Left ventricle myocardium inferior (tissue), 1 donor: ENCODE results near the gene SYNE1. TPM values are rescaled to one million over a fixed set of nuclear protein-coding genes. Genes with fewer than 3 reads are reported as not detected.
"Not testable (repeated sequence)": the region's sequence is repeated elsewhere in the genome, so short reads cannot be mapped to it uniquely, and the experiment has no call there.

Experiments used
- DNase-seq: peaks from one replicate; pipeline ENCODE4 v3.0.0-alpha.2; 2020
- H3K27ac ChIP-seq: fragments of 200-600 bp; replicated peaks from 2 replicates; pipeline ENCODE4 v1.8.0; 2021
- H3K27me3 ChIP-seq: fragments of 200-600 bp; 2 replicates; pipeline ENCODE4 v1.8.0; 2021; ENCODE audit warnings: low read depth
- H3K36me3 ChIP-seq: fragments of 200-600 bp; 2 replicates; pipeline ENCODE4 v1.8.0; 2021
- H3K4me1 ChIP-seq: fragments of 200-600 bp; 2 replicates; pipeline ENCODE4 v1.8.0; 2021
- H3K4me3 ChIP-seq: fragments of 200-600 bp; 2 replicates; pipeline ENCODE4 v1.8.0; 2021; ENCODE audit warnings: mild to moderate bottlenecking, moderate library complexity
- H3K9me3 ChIP-seq: fragments of 200-600 bp; replicated peaks from 2 replicates; pipeline ENCODE4 v1.8.0; 2021
- intact Hi-C: fragments of 100-400 bp; cut with micrococcal nuclease; formaldehyde crosslinking; loops from one replicate; pipeline ENCODE4 v1.11.0; 2022
- total RNA-seq: library from RNA; stranded (reverse); fragmentation: NEBNext Ultra II Directional; extraction: Animal tissue kit (Norgen Biotek cat#: 25700); gene quantifications from one replicate; pipeline ENCODE4 v1.2.1, GENCODE V29; 2021
- TF ChIP-seq, protein P1 (sequence below): fragments of 200-600 bp; IDR thresholded peaks from 2 replicates; pipeline ENCODE4 v1.8.0; 2021; ENCODE audit warnings: antibody characterized with exemption, mild to moderate bottlenecking, borderline replicate concordance
- donor health status: DM: no; HTN: yes; CAD: no; lungs with severe emphysema.

The SYNE1 gene
- total RNA-seq, 1 donor from 2014 or later: 105 TPM

DNA sequence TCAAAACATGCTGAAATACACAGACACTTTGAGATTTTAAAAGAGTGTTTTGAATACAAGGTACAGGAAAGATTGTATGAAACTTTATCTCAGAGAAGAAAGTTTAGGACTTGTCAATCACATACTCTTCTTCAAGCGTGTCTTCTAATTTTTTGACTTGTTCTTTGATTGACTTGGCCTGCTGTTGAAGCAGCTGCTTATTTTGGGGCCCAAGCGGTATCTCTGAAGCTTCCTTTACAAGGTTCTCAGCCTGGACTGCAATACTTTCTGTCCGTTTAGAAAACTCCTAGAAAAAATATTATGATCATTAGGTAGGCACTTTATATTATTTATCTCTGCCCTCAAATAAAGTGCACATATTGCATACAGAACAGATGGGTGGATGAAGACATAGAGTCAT lies 201.3 kb downstream of the SYNE1 start:
- no peaks in the 10 kb centered on the region for H3K4me1 ChIP-seq
- intact Hi-C loops: no loop called here
- no peak overlapping the region for H3K4me3 ChIP-seq
- H3K36me3 ChIP-seq: no peaks in the 10 kb centered on the region
- no peaks in the 10 kb centered on the region for H3K9me3 ChIP-seq
- H3K27ac ChIP-seq: no peak overlapping the region
- TF ChIP-seq, protein P1, sequence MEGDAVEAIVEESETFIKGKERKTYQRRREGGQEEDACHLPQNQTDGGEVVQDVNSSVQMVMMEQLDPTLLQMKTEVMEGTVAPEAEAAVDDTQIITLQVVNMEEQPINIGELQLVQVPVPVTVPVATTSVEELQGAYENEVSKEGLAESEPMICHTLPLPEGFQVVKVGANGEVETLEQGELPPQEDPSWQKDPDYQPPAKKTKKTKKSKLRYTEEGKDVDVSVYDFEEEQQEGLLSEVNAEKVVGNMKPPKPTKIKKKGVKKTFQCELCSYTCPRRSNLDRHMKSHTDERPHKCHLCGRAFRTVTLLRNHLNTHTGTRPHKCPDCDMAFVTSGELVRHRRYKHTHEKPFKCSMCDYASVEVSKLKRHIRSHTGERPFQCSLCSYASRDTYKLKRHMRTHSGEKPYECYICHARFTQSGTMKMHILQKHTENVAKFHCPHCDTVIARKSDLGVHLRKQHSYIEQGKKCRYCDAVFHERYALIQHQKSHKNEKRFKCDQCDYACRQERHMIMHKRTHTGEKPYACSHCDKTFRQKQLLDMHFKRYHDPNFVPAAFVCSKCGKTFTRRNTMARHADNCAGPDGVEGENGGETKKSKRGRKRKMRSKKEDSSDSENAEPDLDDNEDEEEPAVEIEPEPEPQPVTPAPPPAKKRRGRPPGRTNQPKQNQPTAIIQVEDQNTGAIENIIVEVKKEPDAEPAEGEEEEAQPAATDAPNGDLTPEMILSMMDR: no peak
- no peaks in the 10 kb centered on the region for H3K27me3 ChIP-seq
- DNase-seq: no peak

DNA sequence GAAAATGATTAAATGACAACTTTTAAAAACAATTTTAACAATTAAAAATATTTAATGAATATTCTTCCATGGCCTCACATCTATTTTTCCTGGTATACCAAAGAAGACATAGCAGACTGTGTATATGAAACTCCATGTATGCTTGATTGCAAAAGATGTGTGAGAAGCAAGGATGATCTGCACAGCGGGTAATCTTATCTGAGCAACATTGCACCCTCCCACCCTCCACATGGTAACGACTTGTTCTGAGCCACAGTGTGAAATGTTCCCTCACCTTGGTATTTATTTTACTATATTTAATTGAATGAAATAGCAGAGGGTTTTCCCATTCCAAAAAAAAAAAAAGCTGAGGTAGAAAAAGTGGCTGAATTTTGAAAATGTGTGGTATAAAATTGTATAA lies 204.4 kb downstream of the SYNE1 start:
- intact Hi-C loops: no loop called here
- no peak for DNase-seq
- H3K4me1 ChIP-seq: no peaks in the 10 kb centered on the region
- H3K27me3 ChIP-seq: no peaks in the 10 kb centered on the region
- H3K9me3 ChIP-seq: no peaks in the 10 kb centered on the region
- no peak overlapping the region for H3K4me3 ChIP-seq
- no peak overlapping the region for H3K27ac ChIP-seq
- TF ChIP-seq, protein P1: no peak
- H3K36me3 ChIP-seq: no peaks in the 10 kb centered on the region

DNA sequence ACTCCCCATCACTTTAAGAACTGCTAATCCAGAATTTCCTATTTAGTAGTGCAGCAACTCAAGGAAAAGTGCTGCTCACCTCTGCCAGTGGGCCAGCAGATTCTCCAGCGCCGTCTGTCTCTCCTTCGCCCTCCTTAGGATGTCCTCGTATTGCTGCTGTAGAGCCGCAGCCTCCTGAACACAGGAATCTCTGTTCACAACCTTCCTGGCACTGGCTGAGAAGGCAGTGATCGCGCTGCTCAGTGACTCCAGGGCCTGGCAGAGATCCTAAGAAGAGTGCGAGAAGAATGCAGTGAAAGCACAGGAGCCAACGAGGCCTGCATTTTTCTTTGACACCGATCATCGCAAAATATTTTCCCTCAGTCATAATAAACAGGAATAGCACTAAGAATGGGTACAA lies 209.0 kb downstream of the SYNE1 start:
- Histone ChIP-seq H3K27ac (no peak overlapping the region), H3K4me1 (no peaks in the 10 kb centered on the region), H3K4me3 (no peak overlapping the region), H3K36me3 (no peaks in the 10 kb centered on the region), H3K9me3 (no peaks in the 10 kb centered on the region), H3K27me3 (no peaks in the 10 kb centered on the region)
- TF ChIP-seq, protein P1: no peak
- no peak for DNase-seq
- intact Hi-C loops: no loop called here

DNA sequence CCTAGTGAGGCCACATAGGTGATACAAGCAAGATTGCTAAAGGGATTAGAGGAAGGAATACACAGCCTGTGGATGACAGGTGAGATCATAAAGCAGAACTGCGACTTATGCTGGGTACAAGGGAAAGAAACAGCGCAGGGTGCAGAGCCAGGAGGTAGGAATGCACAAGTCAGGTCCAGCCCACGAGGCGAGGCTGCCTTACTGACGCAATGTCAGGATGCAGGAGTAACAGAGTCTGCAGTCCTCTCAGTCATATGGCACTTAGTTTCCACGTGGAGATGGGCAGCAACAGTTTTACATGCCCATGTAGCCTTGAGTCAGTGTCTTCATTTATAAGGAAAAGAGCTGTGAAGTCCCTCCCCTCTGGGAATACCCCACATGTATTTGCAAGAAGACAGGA lies 210.9 kb downstream of the SYNE1 start:
- Histone ChIP-seq H3K4me3 (no peak overlapping the region), H3K27ac (no peak overlapping the region), H3K9me3 (no peaks in the 10 kb centered on the region), H3K4me1 (no peaks in the 10 kb centered on the region), H3K27me3 (no peaks in the 10 kb centered on the region), H3K36me3 (no peaks in the 10 kb centered on the region)
- TF ChIP-seq, protein P1: no peak
- intact Hi-C loops: no loop called here
- DNase-seq: no peak

DNA sequence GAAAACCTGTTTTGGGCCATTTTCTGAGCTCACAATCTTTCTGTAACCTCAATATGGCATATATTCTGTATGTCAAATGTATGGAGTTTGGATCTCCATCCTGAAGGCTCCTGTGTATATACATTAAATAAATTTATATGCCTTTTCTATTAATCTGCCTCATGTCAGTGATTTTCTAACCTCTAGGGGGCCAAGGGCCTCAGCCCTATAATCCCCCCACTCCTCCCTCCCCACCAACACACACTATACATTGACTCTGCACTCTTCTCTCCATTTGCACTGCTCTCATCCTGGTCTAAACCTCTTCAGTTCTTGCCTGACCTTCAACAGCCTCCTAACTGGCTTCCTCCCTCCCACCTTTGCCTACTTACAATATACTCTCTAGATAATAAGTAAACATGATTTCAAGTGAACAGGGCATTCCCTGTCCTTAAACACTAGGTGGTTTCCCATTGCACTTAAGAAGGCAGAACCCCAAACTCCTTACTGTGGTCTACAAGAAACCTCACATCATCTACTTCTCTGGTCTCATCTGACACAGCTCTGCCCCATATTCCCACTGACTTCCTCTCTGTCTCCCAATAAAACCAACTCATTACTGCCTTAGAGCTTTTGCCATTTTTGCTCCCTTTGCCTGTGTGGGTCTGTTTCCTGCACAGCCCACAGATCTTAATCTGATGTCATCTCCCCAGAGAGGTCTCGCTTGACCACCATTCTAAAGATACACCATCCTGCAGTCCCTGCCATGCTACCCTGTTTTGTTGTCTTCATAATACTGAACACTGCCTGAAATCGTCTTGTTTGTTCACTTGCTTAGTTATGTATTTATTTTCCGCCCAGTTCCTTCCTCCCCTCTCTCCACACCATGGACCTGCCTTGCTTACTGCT lies 213.7 kb downstream of the SYNE1 start:
- H3K4me1 ChIP-seq: no peaks in the 10 kb centered on the region
- intact Hi-C loops: no loop called here
- DNase-seq: no peak

DNA sequence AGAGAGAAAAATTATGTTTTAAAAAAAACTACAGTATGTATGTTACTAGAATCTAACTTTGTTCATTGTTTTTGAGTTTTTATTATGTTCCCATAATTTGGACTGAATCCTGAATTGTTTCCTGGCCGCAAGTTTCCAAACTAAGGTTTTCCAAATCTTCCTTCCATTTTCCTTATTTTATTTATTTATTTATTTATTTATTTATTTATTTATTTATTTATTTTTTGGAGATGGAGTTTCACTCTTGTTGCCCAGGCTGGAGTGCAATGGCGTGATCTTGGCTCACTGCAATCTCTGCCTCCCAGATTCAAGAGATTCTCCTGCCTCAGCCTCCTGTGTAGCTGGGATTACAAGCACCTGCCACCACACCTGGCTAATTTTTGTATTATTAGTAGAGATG lies 215.7 kb downstream of the SYNE1 start:
- H3K36me3 ChIP-seq, H3K9me3 ChIP-seq, H3K27me3 ChIP-seq, H3K27ac ChIP-seq, intact Hi-C loops, H3K4me3 ChIP-seq, DNase-seq, H3K4me1 ChIP-seq: not testable (repeated sequence)

More for the DNA sequence above, 213.7 kb downstream of the SYNE1 start:
- H3K36me3 ChIP-seq: no peaks in the 10 kb centered on the region
- H3K27me3 ChIP-seq: no peaks in the 10 kb centered on the region
- no peak overlapping the region for H3K4me3 ChIP-seq
- peaks cover 9% of the 10 kb centered on the region for H3K9me3 ChIP-seq
- TF ChIP-seq, protein P1: no peak
- no peak overlapping the region for H3K27ac ChIP-seq
